HG03354 (cell line): ENCODE data around the gene DISC1.

Experiments
- ATAC-seq: cut with Tn5 transposase; IDR thresholded peaks from one replicate; pipeline ENCODE4 v1.9.1; 2021; ENCODE audit warnings: mild to moderate bottlenecking; ENCODE audit not compliant: unreplicated experiment, poor library complexity, severe bottlenecking

The DISC1 gene

DNA sequence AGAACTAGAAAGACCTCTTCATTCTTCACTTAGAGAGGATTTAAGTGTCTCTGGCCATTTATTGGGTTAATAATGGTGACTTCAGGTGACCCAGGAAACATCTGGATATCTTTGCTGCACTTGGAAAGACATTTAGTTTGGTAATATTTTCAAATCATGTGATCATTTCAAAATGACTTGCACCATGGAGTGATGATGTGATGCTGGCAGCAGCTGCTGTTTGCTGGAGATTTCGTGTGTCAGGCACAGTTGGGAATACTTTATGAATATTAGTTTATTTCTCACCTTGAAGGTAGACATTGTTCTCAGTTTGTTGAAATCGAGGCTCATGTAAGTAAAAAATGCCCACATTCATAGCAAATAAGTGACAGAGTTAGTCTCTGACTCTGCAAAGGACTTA, 236.0 kb downstream of the DISC1 start:
- no peak for ATAC-seq

DNA sequence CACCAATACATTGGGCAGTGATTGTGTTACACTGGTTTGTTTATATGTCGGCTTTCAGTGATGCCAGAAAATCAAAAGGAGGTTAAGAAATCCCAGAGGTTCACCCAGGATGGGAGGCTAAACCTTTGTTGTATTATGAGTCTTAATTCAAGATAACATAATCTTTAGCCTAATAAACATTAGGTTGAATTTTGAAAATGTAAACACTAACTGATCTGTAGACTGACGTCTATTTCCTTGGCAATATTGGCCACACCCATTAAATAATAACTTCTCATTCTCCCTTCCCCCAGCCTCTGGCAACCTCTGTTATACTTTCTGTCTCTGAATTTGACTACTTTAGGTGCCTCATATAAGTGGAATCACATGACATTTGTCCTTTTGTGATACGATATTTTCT, 238.7 kb downstream of the DISC1 start:
- no peak for ATAC-seq

DNA sequence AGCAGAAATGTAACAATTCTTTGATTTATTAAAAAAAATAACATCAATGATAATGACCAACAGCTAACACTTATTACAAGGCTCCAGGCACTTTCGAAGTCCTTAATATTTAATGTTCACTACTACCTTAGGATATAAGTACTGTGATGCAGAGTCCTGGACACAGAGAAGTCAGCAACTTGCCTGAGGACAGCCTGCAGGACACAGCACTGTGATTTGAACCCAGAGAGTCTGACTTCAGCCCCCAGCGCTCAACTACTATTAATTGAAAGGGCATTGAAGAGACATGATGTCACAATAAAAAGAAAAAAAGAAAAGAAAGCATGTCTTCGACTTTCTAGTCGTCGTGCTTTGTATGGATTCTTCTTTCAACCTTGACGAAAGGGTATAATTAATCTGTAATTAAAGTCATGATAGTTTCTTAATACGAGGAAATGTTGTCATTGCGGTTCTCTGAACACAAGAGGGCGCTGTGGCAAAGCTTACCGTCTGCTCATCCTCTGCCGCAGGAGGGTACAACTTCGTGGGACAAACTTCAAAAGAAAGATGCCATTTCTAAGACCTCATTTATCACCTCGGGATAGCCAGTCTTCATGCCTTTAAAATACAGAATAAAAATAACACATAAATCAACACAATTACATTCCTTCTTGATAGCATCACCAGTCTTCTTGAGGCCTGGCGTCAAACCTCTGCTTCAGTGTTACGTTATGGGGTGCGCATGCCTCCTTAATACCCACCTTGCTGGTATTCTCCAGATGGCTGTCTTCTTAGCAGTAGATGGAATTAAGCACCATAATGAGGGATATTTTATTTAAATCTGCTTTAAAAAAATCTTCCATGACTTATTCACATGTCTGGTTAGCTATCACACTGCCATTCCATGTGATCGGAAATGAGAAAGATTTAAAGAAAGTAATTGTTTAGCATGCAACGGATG, 240.1 kb downstream of the DISC1 start:
- ATAC-seq = peak; percentile 53

DNA sequence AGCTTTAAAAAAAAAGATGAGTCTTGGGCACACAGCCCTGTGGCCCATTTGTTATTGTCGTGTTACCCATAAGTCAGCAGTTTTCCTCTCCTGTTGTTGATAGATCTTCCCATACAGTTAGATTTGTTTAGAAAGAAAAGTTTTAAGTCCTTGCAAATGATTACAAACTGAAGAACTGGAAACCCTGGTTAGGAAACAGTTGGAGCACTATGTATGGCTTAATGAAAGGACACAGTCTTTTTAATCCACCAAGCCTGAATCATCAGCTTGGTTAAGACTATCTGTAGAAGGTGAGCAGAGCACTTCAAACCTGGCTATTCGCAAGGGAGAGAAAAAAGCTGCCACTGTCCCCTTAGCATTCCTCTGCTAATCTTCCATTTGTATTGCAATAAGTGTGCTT, 241.0 kb downstream of the DISC1 start:
- no peak for ATAC-seq

DNA sequence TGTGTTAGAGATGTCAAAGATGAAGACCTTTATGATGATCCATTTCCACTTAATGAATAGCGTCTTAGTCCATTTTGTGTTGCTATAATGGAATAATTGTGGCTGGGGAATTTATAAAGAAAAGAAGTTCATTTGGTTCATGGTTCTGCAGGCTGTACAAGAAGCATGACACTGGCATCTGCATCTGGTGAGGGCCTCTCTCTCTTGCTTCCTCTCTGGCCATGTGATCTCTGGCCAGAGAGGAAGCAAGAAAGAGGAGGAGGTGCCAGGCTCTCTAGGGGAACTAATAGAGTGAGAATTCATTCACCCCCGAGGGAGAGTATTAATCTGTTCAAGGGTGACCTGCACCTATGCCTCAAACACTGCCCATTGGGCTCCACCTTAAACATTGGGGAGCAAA, 242.8 kb downstream of the DISC1 start:
- ATAC-seq = no peak

DNA sequence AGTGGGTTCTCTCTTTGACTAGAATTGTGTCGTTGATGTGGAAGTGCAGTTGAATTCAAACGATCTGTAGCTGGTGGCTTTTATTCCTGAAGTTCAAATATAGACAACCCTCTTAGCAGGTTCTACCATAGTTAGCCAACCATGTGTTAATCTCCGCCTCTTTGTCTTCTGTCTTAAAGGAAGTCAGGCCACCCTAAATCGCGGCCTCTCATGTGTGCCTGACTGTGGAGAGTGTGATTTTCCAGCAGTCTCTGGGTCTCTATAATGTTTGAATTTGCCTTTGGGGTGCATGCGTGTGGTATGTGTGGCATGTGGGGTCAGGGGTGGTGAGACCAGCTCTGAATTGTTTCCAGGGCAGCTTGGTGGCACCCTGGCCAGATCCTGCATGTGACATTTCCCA, 244.9 kb downstream of the DISC1 start:
- ATAC-seq = no peak

DNA sequence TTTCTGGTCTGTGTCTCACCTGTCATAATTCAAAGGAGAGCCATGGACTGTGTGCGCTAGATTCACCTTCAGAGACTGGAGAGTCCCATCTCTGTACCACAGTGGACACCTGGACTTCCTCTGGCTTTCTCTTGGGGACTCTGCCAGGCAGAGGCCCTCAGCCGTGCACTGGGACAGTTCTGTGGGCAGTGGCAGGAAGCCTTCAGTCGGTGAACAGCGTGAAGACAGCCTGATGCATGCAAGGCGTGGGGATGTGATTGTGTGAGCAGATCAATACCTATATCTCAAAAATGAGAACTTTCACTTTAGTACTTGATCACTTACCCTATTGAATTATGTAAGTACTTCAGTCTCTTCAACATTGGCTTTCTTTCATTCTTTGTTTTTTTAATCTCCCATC, 245.3 kb downstream of the DISC1 start:
- no peak for ATAC-seq

DNA sequence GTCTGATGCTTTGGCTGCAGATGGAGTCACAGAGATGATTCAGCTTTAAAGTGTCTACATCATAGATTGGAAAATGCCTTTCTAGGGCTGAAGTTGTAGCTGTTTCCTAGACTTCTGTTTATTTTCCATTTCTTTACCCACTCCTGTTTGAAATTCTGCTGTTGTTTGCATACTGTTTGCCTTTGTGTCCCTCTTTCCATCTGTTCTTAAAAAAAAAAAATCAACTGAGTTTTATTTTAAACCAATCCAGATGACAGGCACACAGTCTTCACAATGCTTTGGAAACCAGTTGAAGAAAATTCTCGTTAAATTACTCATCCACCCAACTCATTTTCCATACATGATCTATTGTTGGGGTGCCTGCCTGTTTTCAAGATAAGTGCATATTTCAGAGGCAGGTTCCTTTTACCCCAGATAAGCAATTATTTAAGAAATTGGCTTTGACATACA, 245.9 kb downstream of the DISC1 start:
- no peak for ATAC-seq

DNA sequence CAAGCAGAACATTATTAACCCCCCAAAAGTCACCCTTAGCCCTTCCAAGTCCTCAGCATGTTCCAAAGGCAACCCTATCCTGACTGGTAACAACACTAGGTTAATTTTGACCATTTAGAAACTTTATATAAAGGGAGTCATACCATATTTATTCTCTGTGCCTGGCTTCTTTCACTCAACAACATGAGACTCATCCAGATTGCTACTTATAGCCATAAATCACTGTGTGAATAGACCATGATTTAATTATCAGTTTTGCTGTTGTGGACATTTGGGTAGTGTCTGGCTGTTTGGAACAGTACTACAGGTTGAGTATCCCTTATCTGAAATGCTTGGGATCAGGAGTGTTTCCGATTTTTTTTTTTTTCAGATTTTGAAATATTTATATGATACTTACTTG, 252.1 kb downstream of the DISC1 start:
- ATAC-seq = no peak

DNA sequence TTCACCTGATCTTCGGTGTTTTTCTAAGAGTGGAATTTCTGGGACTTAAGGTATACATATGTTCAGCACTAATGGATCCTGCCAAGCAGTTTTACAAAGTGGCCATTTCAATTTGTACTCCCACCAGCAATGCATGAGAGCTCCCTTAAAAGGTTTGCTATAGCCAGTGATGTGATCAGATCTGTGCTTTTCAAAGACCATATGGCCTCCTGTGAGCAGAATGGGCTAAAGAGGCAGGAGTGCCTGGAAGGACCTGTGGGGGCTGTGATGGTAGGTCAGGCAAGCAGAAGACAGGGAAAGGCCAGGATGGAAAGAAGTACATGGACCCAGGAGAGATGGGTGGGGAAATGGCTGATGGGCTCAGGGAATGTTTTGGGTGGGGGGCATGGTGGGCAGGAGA, 252.7 kb downstream of the DISC1 start:
- ATAC-seq = no peak

DNA sequence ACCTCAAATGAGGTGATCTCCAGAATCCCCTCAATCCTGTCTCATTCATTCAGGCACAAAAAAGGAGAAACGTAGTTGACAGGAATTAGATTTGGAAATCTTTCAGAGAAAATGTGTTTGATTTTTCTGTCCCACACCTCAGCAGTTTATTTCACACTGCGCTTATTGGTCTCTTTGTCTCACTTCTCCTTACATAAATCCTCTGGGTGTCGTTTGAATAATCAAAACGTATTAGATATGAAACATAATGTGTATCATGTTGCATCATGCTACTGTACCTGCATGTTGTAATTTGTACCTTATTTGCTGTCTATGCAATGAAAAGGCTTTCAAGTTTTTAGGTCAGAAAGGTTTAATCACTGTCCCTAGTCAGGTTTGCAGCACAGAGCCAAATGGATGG, 255.7 kb downstream of the DISC1 start:
- ATAC-seq = no peak

DNA sequence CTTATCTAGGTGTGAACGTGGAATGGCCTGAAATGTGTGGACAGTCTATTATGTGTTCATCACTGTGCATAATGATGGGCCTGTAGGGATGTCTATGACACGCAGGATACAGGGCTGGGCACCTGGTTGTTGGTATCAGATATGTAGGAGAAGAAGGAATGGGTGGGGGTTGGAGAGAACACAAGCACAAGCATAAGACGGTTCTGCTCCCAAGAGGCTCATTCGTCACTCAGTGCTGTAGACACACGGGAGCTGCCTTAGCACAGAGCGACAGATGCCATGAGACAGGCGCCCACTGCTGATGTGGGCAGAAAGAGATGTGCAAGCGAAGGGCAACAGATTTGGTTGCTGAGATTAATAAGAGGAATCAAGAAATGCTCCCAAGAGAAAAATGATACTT, 256.2 kb downstream of the DISC1 start:
- no peak for ATAC-seq

DNA sequence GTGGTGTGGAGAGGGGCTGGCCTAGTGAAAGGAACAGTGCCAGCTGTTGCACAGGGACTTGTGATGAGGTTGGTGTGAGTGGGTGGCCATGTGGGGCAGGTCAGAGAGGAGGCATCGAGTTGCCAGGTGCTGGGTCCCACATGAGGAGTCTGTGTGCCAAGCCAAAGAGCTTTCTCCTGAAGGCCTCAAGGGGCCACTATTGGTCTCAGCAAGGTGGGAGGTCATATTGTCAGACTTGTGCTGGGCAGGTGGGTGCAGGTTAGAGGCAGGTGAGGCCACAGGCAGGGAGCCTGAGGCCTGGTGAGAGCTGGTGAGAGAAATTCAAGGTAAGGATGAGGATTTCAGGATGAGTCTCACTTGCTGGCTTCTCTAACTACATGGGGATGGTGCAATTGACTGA, 256.8 kb downstream of the DISC1 start:
- no peak for ATAC-seq

DNA sequence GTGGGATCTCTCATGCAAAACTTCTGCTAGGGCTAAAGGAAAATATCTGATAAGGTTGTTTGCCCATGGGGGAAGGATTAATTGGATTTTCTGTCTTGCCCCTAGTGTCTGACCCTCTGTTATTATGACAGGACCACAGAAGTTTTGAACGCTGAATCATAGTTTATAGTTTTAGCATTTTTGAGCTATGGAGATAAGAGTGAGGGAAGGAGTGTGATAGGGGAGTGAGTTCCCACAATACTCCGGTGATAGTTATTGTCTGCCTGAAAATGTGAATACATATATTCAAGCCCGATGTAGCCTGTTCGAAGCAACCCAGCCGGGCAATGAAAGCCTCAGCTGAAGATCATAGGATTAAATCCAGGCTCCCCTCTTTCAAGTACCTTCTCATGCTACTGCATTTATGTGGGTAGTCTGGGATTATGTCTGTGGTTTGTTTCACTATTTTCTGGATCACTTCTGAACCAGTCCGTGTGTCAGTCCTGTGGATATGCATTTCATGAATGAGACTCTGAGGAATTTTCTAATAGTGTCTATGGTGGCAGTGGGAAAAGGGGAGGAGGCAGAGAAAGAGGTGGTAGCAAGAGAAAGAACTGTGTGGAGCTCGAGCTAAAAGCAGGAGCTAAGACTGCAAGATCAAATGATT, 258.7 kb downstream of the DISC1 start:
- no peak for ATAC-seq

DNA sequence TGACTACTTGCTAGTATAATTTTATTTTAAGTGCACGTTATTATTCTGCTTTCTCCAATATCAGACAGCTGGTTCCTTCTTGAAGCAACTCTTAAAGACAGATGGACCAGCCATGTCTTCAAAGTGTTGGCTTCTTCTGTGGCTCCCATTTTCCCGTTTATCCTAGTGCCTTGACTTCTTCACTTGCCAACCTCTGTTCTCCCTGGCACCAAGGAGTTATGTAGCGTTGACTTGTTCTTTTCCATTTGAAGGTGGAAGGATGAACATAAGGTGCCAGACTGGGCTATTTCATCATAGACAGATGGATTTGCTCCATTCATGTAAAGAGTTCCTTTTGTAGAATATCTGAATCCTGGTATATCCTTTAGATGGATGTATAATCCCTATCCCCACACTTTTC, 260.6 kb downstream of the DISC1 start:
- ATAC-seq = no peak

DNA sequence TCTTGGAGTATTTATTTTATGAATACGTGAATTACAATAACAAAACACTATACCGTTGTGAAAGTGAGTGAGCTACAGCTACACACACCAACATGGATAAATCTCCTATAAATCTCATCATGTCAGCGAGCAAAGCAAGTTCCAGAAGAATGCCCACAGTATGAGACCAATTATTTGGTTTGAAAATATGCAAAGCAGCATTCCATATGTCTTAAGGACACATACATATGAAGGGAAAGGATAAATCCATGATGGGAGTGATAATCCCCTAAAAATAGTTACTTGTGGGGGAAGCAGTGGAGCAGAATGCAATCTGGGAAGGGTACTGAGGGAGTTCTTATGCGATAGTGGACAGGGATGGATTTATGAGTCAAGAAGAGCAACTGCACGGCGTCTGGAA, 261.3 kb downstream of the DISC1 start:
- ATAC-seq = no peak

DNA sequence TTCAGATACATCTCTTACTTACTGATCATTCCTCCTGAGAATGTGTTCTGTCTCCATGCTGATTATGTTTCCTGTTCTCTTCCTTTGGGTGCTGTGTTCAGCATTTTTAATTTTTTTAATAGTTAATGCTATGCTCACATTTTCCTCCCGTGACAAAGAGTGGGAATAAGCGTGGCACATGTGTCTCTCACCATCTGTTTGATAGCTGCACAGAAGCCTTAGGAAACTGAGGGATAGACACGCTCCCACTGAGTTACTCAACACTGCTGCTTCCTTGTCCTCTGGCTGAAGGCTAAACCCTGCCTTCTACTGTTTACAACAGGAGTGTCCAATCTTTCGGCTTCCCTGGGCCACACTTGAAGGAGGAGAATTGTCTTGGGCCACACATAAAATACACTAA, 264.2 kb downstream of the DISC1 start:
- ATAC-seq = no peak

DNA sequence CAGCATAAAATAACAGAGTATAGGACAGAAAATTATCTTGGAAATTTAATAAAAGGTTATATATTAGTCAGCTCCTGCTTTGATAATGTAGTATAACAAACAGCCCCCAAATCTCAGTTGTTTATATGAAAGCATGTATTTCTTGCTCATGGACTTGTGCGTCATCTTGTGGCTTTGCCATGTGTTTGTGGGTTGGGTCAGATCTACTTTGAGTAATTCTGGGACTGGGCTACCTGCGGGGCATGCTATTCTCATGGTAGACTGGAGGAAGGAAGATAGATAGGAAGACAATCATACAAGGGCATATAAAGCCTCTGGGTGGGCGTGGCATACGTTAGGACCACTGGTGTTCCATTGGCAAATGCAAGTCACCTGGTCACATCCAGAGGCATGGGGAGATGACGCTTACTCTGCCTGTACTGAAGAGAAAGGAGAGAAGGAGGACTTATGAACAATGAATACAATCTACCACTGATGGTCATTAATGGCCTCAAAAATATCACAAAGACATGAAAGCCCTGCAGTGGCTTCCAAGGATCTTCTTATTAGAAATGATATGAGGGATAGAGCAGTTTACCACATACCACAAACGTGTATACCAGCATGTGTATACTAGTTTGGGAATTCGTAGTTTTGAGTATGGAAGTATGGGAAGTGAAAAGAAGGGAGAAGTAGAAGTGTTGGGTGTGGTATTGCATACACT, 267.0 kb downstream of the DISC1 start:
- no peak for ATAC-seq

DNA sequence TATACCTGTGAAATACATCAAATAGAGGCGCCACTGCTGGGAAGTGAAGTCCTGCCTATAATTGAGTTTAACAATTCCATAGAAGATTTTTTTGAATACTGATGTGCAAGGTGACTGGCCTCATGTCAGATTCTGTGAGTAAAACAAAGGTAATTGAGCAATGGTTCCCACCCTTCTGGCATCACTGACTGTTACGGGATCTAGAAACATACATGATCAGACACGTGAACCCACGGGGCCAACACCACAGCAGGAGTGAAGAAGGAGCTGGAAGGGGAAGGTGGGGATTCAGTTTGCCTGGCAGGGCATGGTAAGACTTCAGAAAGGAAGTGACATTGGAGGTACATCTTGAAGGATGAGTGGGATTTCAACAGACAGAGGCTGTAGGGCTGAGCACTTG, 270.2 kb downstream of the DISC1 start:
- no peak for ATAC-seq

DNA sequence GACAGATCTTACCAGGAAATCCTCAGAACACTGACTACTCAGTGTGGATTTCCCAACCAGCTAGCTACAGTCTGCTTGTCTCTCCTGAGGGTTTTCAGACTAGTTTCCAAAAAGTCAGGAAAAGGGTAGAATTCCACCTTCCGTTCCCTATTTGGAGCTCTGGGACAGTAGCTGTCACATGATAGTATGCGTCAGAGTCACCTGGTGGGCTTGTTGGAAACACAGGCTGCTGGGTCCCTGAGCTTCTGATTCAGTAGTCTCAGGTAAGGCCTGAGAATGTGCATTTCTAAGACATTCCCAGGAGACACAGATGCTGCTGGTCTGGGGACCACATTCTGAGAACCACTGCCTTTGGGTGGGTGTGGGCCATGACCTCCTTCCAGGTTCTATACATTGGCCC, 272.5 kb downstream of the DISC1 start:
- ATAC-seq = no peak
